ENCODE results near the gene DNASE2B. TPM values are rescaled to one million over a fixed set of nuclear protein-coding genes. Genes with fewer than 3 reads are reported as not detected.

DNASE2B gene
- total RNA-seq, 1 donor = not detected

- H3K4me3 ChIP-seq (ENCODE audit: low read depth, low read length) = no peak overlapping the region
- TF ChIP-seq, protein P1, sequence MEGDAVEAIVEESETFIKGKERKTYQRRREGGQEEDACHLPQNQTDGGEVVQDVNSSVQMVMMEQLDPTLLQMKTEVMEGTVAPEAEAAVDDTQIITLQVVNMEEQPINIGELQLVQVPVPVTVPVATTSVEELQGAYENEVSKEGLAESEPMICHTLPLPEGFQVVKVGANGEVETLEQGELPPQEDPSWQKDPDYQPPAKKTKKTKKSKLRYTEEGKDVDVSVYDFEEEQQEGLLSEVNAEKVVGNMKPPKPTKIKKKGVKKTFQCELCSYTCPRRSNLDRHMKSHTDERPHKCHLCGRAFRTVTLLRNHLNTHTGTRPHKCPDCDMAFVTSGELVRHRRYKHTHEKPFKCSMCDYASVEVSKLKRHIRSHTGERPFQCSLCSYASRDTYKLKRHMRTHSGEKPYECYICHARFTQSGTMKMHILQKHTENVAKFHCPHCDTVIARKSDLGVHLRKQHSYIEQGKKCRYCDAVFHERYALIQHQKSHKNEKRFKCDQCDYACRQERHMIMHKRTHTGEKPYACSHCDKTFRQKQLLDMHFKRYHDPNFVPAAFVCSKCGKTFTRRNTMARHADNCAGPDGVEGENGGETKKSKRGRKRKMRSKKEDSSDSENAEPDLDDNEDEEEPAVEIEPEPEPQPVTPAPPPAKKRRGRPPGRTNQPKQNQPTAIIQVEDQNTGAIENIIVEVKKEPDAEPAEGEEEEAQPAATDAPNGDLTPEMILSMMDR (IDR thresholded peaks at IDR 0.05; ENCODE audit: insufficient read depth, low read length) = no peak
- no peak for DNase-seq (ENCODE audit: low read depth)
Observed at GRCh38 chr1:84452436-84452835, 54.2 kb downstream of the DNASE2B start.

GRCh38 chr1:84462118-84462517 is 63.8 kb downstream of the DNASE2B start:
- H3K4me3 ChIP-seq (ENCODE audit: low read depth, low read length) = no peak overlapping the region
- TF ChIP-seq, protein P1 (IDR thresholded peaks at IDR 0.05; ENCODE audit: insufficient read depth, low read length) = no peak
- DNase-seq (ENCODE audit: low read depth) = no peak

Other genes with a start within 250 kb of the DNASE2B start
- 1.4 and 3.1 TPM in 2 replicates for gene SAMD13, start 96.8 kb upstream of the DNASE2B start, total RNA-seq (ENCODE audit: low replicate concordance)
- 17.9 and 51.6 TPM in 2 replicates for gene RPF1, start 80.8 kb downstream of the DNASE2B start, total RNA-seq (ENCODE audit: low replicate concordance)
- gene SPATA1, start 107.9 kb downstream of the DNASE2B start, total RNA-seq (ENCODE audit: low replicate concordance) = 0.41 and 3.0 TPM in 2 replicates
- gene GNG5, start 108.1 kb downstream of the DNASE2B start, total RNA-seq (ENCODE audit: low replicate concordance) = 1.6 and 54.1 TPM in 2 replicates
- 14.5 and 23.0 TPM in 2 replicates for gene CTBS, start 176.0 kb downstream of the DNASE2B start, total RNA-seq (ENCODE audit: low replicate concordance)

Measured in fibroblast of the aortic adventitia (primary cell).